ENCODE data around the gene SLC13A3.
"Not testable (repeated sequence)": the region's sequence is repeated elsewhere in the genome, so short reads cannot be mapped to it uniquely, and the experiment has no call there.

Gene SLC13A3

GRCh38 chr20:46681032-46681854 is 30.0 kb upstream of the SLC13A3 start:
- H3K4me3 ChIP-seq (ENCODE audit: control insufficient read depth, low read depth, low read length): no peak overlapping the region
- no peak for DNase-seq (ENCODE audit: low read depth)

GRCh38 chr20:46680684-46681031 is 29.4 kb upstream of the SLC13A3 start:
- DNase-seq (ENCODE audit: low read depth): no peak
- H3K4me3 ChIP-seq (ENCODE audit: control insufficient read depth, low read depth, low read length): no peak overlapping the region
- TF ChIP-seq CTCF (IDR thresholded peaks at IDR 0.05; ENCODE audit: control insufficient read depth, insufficient read depth, low read depth, low read length, missing control alignments): no peak

More at GRCh38 chr20:46681032-46681854, 30.0 kb upstream of the SLC13A3 start:
- TF ChIP-seq CTCF (IDR thresholded peaks at IDR 0.05; ENCODE audit: control insufficient read depth, insufficient read depth, low read depth, low read length, missing control alignments): peak; percentile 72

GRCh38 chr20:46678516-46678915 is 27.3 kb upstream of the SLC13A3 start:
- no peak for DNase-seq (ENCODE audit: low read depth)

GRCh38 chr20:46677608-46678007 is 26.3 kb upstream of the SLC13A3 start:
- no peak overlapping the region for H3K4me3 ChIP-seq (ENCODE audit: control insufficient read depth, low read depth, low read length)
- no peak for DNase-seq (ENCODE audit: low read depth)
- no peak for TF ChIP-seq CTCF (IDR thresholded peaks at IDR 0.05; ENCODE audit: control insufficient read depth, insufficient read depth, low read depth, low read length, missing control alignments)

More at GRCh38 chr20:46678516-46678915, 27.3 kb upstream of the SLC13A3 start:
- TF ChIP-seq CTCF (IDR thresholded peaks at IDR 0.05; ENCODE audit: control insufficient read depth, insufficient read depth, low read depth, low read length, missing control alignments): no peak
- H3K4me3 ChIP-seq (ENCODE audit: control insufficient read depth, low read depth, low read length): no peak overlapping the region

GRCh38 chr20:46676649-46677316 is 25.5 kb upstream of the SLC13A3 start:
- H3K4me3 ChIP-seq (ENCODE audit: control insufficient read depth, low read depth, low read length); DNase-seq (ENCODE audit: low read depth): not testable (repeated sequence)

- no peak for TF ChIP-seq CTCF (IDR thresholded peaks at IDR 0.05; ENCODE audit: control insufficient read depth, insufficient read depth, low read depth, low read length, missing control alignments)
- no peak overlapping the region for H3K4me3 ChIP-seq (ENCODE audit: control insufficient read depth, low read depth, low read length)
- DNase-seq (ENCODE audit: low read depth): no peak
Measured at GRCh38 chr20:46674253-46675083, 23.2 kb upstream of the SLC13A3 start.

Measured in AG09309 (cell line).